NCI-H1930 (cell line): ENCODE data around the gene EID2B.
A peak's percentile ranks its signal among the peaks of the same experiment; 100 is the strongest.

ENCODE experiments used
- DNase-seq, 2 experiments: peaks; one replicate each; lab custom pipeline; 2025; lab: John Stamatoyannopoulos, UW

The EID2B gene

GRCh38 chr19:39498798-39499642 is 33.6 kb downstream of the EID2B start, which contains the start of gene DLL3:
TSS of gene DLL3 (plus strand) at chr19:39498947. CDS start at chr19:39498975, 28 bp downstream.
- peak; percentile 64 to 75 for DNase-seq

- DNase-seq, result peak; percentile 83 to 87
Measured at GRCh38 chr19:39497996-39498797, 34.5 kb downstream of the EID2B start.

DNA sequence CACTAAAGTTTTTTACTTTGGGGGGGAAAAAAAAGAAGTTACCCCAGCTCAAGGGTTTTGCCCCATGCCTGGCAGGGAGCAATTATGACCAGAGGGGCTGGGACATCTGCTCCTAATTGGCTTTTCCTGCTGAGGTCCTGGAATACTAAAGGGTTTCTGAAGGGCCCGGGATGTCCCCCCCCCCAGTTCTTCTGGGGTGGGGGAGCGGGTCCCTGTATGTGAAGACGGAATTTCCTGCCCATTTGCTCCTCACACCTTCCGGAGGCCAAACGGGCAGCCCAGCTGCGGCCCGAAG is 35.0 kb downstream of the EID2B start:
- no peak for DNase-seq

GRCh38 chr19:39496063-39496462 is 36.6 kb downstream of the EID2B start:
- DNase-seq, result no peak

DNA sequence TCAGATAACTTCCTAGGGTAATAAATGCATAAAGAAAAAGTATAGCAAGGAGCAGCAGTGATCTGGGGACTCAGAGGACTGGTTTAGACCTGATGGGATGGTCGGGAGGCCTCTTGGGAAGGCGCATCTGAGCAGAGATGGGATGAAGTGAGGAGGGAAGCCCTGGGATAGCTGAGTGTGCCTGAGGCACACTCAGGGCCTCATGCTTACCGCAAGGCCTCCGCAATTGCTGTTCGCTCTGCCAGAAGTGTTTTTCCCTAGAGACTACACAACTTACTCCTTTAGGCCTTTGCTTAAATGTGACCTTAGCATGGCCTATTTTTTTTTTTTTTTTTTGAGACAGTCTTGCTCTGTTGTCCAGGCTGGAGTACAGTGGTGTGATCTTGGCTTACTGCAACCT is 38.0 kb downstream of the EID2B start:
- DNase-seq, result no peak

GRCh38 chr19:39492788-39493187 is 39.9 kb downstream of the EID2B start:
- DNase-seq, result no peak

- no peak for DNase-seq
Measured at GRCh38 chr19:39492225-39492624, 40.4 kb downstream of the EID2B start.

- no peak for DNase-seq
Measured at GRCh38 chr19:39489756-39490155, 42.9 kb downstream of the EID2B start.

DNA sequence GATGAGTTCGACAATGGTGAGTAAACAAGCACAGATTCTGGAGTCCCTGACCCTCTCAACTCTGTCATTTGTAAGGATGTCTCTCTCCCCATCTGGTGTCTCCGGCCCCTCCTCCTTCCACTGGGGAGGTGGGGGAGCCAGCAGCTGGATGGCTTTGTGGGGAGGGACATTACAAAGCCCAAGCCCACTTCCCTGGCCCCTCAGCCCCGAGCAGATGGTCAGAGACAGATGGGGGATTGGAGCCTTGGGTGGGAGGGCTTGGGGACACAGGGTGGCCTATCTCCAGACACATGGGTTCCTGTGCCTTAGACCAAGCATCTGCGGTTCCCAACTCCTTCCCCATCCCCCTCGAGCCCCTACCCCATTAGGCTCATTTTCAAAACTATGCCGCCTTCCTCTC is 49.5 kb downstream of the EID2B start:
- no peak for DNase-seq

- DNase-seq, result no peak
Measured at GRCh38 chr19:39481676-39482075, 51.0 kb downstream of the EID2B start.

DNA sequence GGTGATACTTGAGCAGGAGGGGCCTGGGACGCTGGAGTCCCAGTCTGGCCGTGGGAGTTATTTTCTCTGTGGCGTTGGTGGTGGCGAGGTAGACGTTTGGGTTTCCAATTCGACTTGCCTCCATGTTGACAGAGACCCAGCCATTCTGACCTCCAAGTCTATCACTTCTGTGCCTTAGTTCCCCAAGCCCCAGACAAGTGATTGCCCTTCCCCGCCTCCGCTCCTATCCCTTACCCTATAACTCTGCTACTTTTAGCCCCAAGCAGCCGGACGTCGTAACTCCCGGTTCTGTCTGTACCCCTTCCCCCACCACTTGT is 51.5 kb downstream of the EID2B start:
- no peak for DNase-seq
